WTC11 (cell line): ENCODE measurements around the gene ACTA2. TPM values are rescaled to one million over a fixed set of nuclear protein-coding genes. Genes with fewer than 3 reads are reported as not detected.

Experiments used
- ATAC-seq: fragments of 200-7000 bp; cut with Tn5 transposase; 2 replicates; pipeline ENCODE4 v1.10.0; 2021; ENCODE audit warnings: mild to moderate bottlenecking, moderate library complexity
- CTCF ChIA-PET: fragments of 300-600 bp; sonication (Branson Sonifier 250); formaldehyde crosslinking; loops from one replicate; lab custom pipeline; 2021; ENCODE audit warnings: antibody characterized with exemption; lab: Charles Lee
- POLR2A ChIA-PET: fragments of 350-600 bp; sonication (Branson Sonifier 250); formaldehyde crosslinking; loops from one replicate; lab custom pipeline; 2021; ENCODE audit warnings: antibody characterized with exemption; lab: Charles Lee
- DNase-seq: peaks from one replicate; pipeline ENCODE4 v3.0.0; 2021; ENCODE audit warnings: low spot score
- H3K27ac Mint-ChIP-seq: 2 replicates; pipeline ENCODE4 v1.8.0; 2021; ENCODE audit warnings: mixed read lengths
- H3K27me3 Mint-ChIP-seq: 2 replicates; pipeline ENCODE4 v1.8.0; 2021; ENCODE audit warnings: low read depth, mild to moderate bottlenecking, moderate library complexity, mixed read lengths
- H3K36me3 Mint-ChIP-seq: 2 replicates; pipeline ENCODE4 v1.8.0; 2021; ENCODE audit warnings: mixed read lengths
- H3K4me1 Mint-ChIP-seq: 2 replicates; pipeline ENCODE4 v1.8.0; 2022; ENCODE audit warnings: mixed read lengths
- H3K4me3 Mint-ChIP-seq: 2 replicates; pipeline ENCODE4 v1.8.0; 2021; ENCODE audit warnings: mild to moderate bottlenecking, moderate library complexity, mixed read lengths
- H3K9me3 Mint-ChIP-seq: 2 replicates; pipeline ENCODE4 v1.8.0; 2021; ENCODE audit warnings: mixed read lengths
- AR ChIP-seq: fragments of 250-450 bp; sonication (Bioruptor Pico); IDR thresholded peaks from 2 replicates; pipeline ENCODE4 v1.9.0; 2021; ENCODE audit warnings: mild to moderate bottlenecking
- E2F1 ChIP-seq: sonication (generic); formaldehyde crosslinking; IDR thresholded peaks from 2 replicates; pipeline ENCODE4 v1.8.0; 2022; ENCODE audit warnings: mild to moderate bottlenecking, missing genetic modification reagents
- E2F4 ChIP-seq: sonication (generic); formaldehyde crosslinking; IDR thresholded peaks from 2 replicates; pipeline ENCODE4 v1.8.1; 2022; ENCODE audit warnings: low read depth, mild to moderate bottlenecking, moderate library complexity, missing genetic modification reagents, borderline replicate concordance
- FOXJ3 ChIP-seq: sonication (generic); formaldehyde crosslinking; IDR thresholded peaks from 2 replicates; pipeline ENCODE4 v1.9.0; 2021; ENCODE audit warnings: missing genetic modification reagents, mild to moderate bottlenecking, borderline replicate concordance
- FOXP4 ChIP-seq: sonication (generic); formaldehyde crosslinking; IDR thresholded peaks from 2 replicates; pipeline ENCODE4 v1.8.0; 2022; ENCODE audit warnings: mild to moderate bottlenecking, missing genetic modification reagents
- JAZF1 ChIP-seq: fragments of 250-450 bp; sonication (Bioruptor Pico); IDR thresholded peaks from 2 replicates; pipeline ENCODE4 v1.9.0; 2021; ENCODE audit warnings: moderate library complexity, mild to moderate bottlenecking, inconsistent platforms
- MXD4 ChIP-seq: fragments of 250-450 bp; sonication (Bioruptor Pico); IDR thresholded peaks from 2 replicates; pipeline ENCODE4 v1.8.0; 2021; ENCODE audit warnings: mild to moderate bottlenecking, moderate library complexity, borderline replicate concordance
- NR2C2 ChIP-seq: sonication (generic); formaldehyde crosslinking; IDR thresholded peaks from 2 replicates; pipeline ENCODE4 v1.8.0; 2022; ENCODE audit warnings: mild to moderate bottlenecking, missing genetic modification reagents
- PRDM15 ChIP-seq: sonication (generic); formaldehyde crosslinking; IDR thresholded peaks from 2 replicates; pipeline ENCODE4 v1.8.0; 2022; ENCODE audit warnings: missing genetic modification reagents
- RELA ChIP-seq: sonication (generic); formaldehyde crosslinking; IDR thresholded peaks from 2 replicates; pipeline ENCODE4 v1.8.1; 2022; ENCODE audit warnings: missing genetic modification reagents, mild to moderate bottlenecking, borderline replicate concordance
- TCF7 ChIP-seq: sonication (generic); formaldehyde crosslinking; IDR thresholded peaks from 2 replicates; pipeline ENCODE4 v1.8.0; 2022; ENCODE audit warnings: mild to moderate bottlenecking, low read depth, missing genetic modification reagents, moderate library complexity
- TEAD4 ChIP-seq: sonication (generic); formaldehyde crosslinking; IDR thresholded peaks from 2 replicates; pipeline ENCODE4 v1.8.0; 2022; ENCODE audit warnings: mild to moderate bottlenecking, missing genetic modification reagents
- ZBTB21 ChIP-seq: sonication (generic); formaldehyde crosslinking; IDR thresholded peaks from 2 replicates; pipeline ENCODE4 v1.8.1; 2023; ENCODE audit warnings: mild to moderate bottlenecking, missing genetic modification reagents, borderline replicate concordance
- ZMAT4 ChIP-seq: fragments of 250-450 bp; sonication (Bioruptor Pico); IDR thresholded peaks from 2 replicates; pipeline ENCODE4 v1.9.0; 2021; ENCODE audit warnings: mild to moderate bottlenecking
- ZNF121 ChIP-seq: sonication (generic); formaldehyde crosslinking; IDR thresholded peaks from 2 replicates; pipeline ENCODE4 v1.8.0; 2023; ENCODE audit warnings: missing genetic modification reagents
- ZNF138 ChIP-seq: sonication (generic); formaldehyde crosslinking; conservative IDR thresholded peaks from 2 replicates; pipeline ENCODE4 v1.8.1; 2022; ENCODE audit warnings: mild to moderate bottlenecking, moderate library complexity, missing genetic modification reagents
- ZNF219 ChIP-seq: sonication (generic); formaldehyde crosslinking; IDR thresholded peaks from 2 replicates; pipeline ENCODE4 v1.8.0; 2023; ENCODE audit warnings: missing genetic modification reagents, mild to moderate bottlenecking, borderline replicate concordance
- ZNF232 ChIP-seq: sonication (generic); formaldehyde crosslinking; IDR thresholded peaks from 2 replicates; pipeline ENCODE4 v1.8.0; 2022; ENCODE audit warnings: mild to moderate bottlenecking, missing genetic modification reagents
- ZNF263 ChIP-seq: sonication (generic); formaldehyde crosslinking; IDR thresholded peaks from 2 replicates; pipeline ENCODE4 v1.8.1; 2022; ENCODE audit warnings: low read depth, mild to moderate bottlenecking, moderate library complexity, missing genetic modification reagents
- ZNF425 ChIP-seq: fragments of 250-450 bp; sonication (Bioruptor Pico); conservative IDR thresholded peaks from 2 replicates; pipeline ENCODE4 v1.9.0; 2021; ENCODE audit warnings: mild to moderate bottlenecking
- ZSCAN18 ChIP-seq: fragments of 250-450 bp; sonication (Bioruptor Pico); IDR thresholded peaks from 2 replicates; pipeline ENCODE4 v2.1.2; 2022; ENCODE audit warnings: mild to moderate bottlenecking, moderate library complexity
- total RNA-seq: library from RNA; stranded (reverse); gene quantifications from 3 replicates; pipeline ENCODE4 v1.2.3, GENCODE V29; 2021

The ACTA2 gene
- total RNA-seq, 1 experiment from 2014 or later = 4.4 TPM

- TF ChIP-seq FOXP4 (no peak), ZNF121 (CRISPR knock-in tag) (no peak), NR2C2 (CRISPR knock-in tag) (no peak), ZNF138 (CRISPR knock-in tag) (no peak), E2F4 (CRISPR knock-in tag) (no peak), E2F1 (CRISPR knock-in tag) (no peak), ZNF263 (CRISPR knock-in tag) (no peak), MXD4 (CRISPR knock-in tag) (no peak), AR (no peak), ZMAT4 (CRISPR knock-in tag) (no peak), PRDM15 (CRISPR knock-in tag) (no peak), JAZF1 (CRISPR knock-in tag) (no peak), ZBTB21 (CRISPR knock-in tag) (no peak)
- TF ChIP-seq, all 79 proteins: peak for 0
Measured at GRCh38 chr10:88984525-88984924, 32.0 kb upstream of the ACTA2 start (continued).

GRCh38 chr10:88983939-88984338 is 31.4 kb upstream of the ACTA2 start:
- Mint-ChIP-seq H3K36me3 (no peaks in the 10 kb centered on the region), H3K27me3 (peaks cover 2% of the 10 kb centered on the region), H3K27ac (no peak overlapping the region), H3K9me3 (no peaks in the 10 kb centered on the region), H3K4me3 (no peak overlapping the region), H3K4me1 (peaks cover 11% of the 10 kb centered on the region)
- DNase-seq (no peak), ATAC-seq (no peak)
- ChIA-PET POLR2A (no interaction called here), CTCF (no interaction called here)
- TF ChIP-seq TCF7 (CRISPR knock-in tag) (no peak), ZNF219 (CRISPR knock-in tag) (no peak), RELA (CRISPR knock-in tag) (no peak), ZNF425 (CRISPR knock-in tag) (no peak), TEAD4 (no peak), FOXJ3 (CRISPR knock-in tag) (no peak), ZSCAN18 (CRISPR knock-in tag) (no peak), ZNF121 (CRISPR knock-in tag) (no peak), ZNF232 (no peak)
